IPS-NIHi11 (cell line): ENCODE data around the gene ADAT2.
A peak's percentile ranks its signal among the peaks of the same experiment; 100 is the strongest.

ENCODE experiments used
- DNase-seq: peaks from one replicate; pipeline ENCODE4 v3.0.0; 2012; ENCODE audit warnings: mixed read lengths, low spot score

ADAT2 gene

GRCh38 chr6:143441680-143442545 lies 8.6 kb downstream of the ADAT2 start:
- DNase-seq: no peak

DNA sequence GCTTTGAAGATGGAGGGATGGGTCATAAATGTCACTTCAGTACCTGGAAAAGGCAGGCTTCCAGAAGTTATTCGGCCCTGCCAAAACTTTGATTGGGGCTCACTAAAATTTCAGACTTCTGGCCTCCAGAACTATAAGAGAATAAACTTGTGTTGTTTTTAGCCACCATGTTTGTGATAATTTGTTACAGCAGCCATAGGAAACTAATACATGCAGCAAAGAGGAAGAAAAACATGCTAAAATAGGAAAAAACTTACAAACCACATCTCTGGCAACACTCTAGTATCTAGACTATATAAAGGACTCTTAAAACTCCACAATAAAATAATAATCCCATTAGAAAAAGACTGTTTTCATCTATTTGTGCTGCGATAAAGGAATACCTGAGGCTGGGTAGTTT lies 9.5 kb downstream of the ADAT2 start:
- DNase-seq: no peak

DNA sequence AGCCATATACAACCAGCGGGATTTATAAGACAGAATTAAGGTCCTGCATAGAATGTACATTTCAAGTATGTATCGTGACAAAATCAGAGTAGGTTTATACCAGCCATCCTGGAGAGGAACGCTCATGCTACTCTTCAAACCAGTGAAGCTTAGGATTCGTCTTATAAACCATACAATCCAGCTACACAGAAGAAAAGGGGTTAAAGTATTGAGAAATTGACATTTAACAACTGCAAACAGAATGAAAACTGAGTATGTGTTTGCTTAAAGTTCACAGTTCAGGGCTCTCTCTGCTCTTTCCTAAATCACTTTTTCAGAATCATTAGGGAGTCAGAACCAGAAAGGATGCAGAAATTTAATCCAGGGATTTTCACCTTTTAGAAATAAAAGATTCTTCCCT lies 17.9 kb downstream of the ADAT2 start:
- DNase-seq: no peak

GRCh38 chr6:143431226-143431625 lies 19.3 kb downstream of the ADAT2 start:
- DNase-seq: no peak

GRCh38 chr6:143429970-143430369 lies 20.5 kb downstream of the ADAT2 start:
- no peak for DNase-seq

GRCh38 chr6:143427109-143427817 lies 23.2 kb downstream of the ADAT2 start:
- peak; percentile 80 for DNase-seq

DNA sequence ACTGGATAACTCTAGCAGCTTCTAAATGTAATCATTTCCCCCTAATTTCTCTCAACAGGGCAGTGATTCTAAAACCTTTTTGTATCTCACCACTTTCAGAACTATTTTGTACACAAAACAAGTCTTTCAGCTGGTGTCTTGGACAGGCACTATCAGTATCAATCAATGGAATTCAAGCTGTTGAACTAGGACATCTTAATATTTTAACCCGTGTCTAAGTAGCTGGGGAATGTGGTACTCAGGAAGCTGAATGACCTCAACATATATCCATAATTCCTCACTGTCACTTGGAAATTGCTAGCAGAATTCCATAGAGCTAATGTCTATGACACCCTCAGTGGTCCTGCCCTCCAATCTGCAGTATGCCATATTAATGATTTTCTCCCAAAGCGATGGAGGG lies 24.5 kb downstream of the ADAT2 start:
- no peak for DNase-seq

DNA sequence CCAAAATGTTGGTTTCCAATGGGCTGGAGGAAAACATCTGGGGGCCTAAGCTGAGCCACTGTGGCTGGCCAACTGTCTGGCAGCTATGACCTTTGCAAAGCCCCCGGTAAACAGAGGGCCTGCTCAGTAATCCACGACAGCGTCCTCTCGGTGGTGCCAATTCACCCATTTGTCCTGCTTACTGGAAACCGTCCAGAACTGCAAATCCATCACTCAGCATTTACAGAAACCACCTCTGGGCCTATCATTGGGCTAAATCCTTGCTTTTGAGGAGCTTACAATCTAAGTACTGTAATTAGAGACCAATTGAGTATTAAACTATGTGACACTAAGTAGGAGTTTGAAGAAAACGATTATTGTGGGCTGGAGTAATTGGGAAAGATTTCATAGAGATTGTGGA lies 31.0 kb downstream of the ADAT2 start:
- no peak for DNase-seq

DNA sequence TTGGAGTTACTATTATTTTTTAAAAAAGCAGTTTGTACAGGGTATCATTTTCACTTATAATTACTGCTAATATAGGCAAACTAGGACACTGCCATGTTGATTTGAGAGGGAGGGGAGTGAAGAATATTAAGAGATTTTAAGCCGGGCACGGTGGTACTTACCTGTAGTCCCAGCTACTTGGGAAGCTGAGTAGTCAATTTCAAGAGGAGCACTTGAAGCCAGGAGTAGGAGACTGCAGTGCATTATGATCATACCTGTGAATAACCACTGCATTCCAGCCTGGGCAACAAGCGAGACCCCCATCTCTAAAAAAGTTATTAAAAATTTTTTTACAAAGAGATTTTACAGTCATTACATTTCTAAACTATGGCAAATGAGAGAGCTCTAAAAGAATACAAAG lies 35.7 kb downstream of the ADAT2 start:
- DNase-seq: no peak

DNA sequence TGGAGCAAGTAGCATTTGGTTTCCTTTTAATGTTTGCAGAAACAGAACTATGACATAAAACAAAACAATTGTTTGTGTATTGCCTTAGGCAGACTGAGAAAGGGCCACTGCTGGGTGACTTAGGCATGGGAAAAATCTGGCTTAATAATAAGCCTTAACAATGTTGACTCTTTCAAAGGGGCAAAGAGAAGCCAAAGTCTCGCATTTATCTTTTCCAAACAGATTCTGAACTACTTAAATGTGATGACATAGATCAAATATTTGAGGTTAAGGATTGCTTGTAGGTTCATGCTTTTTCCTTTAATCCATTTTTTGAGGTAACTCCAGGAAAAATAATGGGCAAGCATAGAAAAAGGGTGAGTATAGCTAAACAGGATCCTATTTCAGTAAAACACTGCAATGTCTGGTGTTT lies 39.6 kb downstream of the ADAT2 start:
- DNase-seq: no peak

- DNase-seq: no peak
These were observed 41.7 kb downstream of the ADAT2 start for GRCh38 chr6:143408787-143409162.

GRCh38 chr6:143408151-143408786 lies 42.2 kb downstream of the ADAT2 start:
- DNase-seq: no peak

- no peak for DNase-seq
These were observed 43.8 kb downstream of the ADAT2 start for GRCh38 chr6:143406673-143407072.

GRCh38 chr6:143405373-143406154 lies 44.9 kb downstream of the ADAT2 start:
- no peak for DNase-seq

- no peak for DNase-seq
These were observed 47.7 kb downstream of the ADAT2 start for GRCh38 chr6:143402721-143403336.

DNA sequence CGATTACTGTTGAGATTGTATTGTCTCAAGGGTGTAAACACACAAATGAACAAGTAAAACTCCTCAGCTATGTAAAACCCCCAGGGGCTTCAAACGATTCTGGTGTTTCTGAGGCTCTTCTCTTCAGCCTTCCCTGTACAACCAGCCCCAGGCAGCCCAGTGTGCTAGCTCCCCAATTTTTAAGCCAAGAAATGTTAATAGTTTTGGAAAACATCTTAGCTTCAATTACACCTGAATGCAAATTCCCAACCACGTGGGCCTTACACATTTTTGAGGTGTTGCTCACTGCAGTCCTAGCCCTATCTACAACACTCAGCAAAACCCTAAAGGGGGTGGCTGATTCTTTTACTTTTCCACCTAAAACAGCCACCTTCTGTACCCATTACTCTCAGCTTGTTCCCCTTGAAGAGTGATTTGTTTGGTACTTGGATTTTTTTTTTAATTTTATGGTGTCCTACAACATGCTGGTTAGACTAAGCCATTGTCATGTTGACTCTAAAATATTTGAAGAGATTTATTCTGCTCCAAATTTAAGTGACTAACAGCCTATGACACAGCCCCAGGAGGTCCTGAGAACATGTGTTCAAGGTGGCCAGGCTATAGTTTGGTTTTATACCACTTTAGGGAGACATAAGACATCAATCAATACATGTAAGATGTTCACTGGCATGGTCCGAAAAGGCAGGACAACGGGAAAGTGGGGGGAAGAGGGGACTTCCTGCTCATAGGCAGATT lies 48.7 kb downstream of the ADAT2 start:
- no peak for DNase-seq

- DNase-seq: no peak
These were observed 49.4 kb downstream of the ADAT2 start for GRCh38 chr6:143401068-143401446.

DNA sequence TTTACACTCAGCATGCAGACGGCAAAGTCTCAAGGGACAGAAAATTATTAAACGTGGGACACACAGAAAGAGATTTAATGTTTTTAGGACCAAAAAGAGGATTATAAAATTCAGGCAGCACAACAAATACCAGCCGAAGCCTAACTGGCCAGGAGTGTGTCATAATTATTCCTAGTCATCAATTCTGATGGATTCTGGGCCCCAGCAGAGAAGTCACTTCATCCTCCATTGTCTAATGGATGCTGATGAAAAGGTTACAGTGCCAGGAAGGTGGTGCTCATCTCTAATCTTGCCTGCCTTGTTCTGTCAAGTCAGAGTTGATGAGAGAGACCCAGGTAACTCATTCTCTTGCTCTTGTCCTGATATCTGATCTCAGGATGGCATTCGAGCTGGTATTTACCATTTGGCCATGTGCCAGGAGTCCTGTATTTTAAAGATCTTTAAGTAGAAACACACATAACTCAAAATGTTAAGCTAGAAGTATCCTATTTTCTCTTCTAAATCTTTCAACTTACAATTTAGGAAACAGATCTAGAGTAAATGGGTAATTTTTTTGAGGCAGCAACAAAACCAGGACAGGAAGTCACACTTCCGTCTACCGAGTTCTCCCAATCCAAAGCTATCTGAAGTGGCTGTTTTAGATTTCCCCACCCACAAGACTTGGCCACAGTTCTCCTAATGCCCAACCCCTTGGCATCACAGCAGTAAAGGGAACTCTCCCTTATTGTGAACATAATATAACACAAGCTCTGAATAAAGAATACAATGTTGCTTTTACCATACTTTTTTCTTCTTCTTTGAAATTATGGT lies 50.0 kb downstream of the ADAT2 start:
- DNase-seq: no peak

DNA sequence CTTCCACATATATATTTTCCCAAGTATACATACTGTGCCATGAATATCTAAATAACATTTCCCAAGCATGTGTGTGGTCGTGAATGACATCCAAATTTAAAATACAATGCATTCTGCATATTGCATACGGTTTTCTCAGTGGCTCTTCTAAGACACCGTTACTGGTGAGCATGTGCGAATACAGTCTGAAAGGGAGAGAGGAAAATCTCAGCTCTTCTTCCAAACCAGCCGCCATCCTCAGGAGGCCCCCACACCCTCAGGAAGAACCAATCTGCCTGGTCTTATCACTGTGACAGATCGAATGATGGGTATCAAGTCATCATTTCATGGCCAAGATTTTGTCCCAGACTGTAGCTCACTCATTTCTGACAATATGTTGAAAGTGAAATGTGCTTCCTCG lies 50.7 kb downstream of the ADAT2 start:
- no peak for DNase-seq

- no peak for DNase-seq
These were observed 51.3 kb downstream of the ADAT2 start for GRCh38 chr6:143399176-143399575.
